ENCODE results near the gene CDC42BPA. TPM values are rescaled to one million over a fixed set of nuclear protein-coding genes. Genes with fewer than 3 reads are reported as not detected.
A peak's percentile ranks its signal among the peaks of the same experiment; 100 is the strongest.

CDC42BPA gene
- total and polyA plus RNA-seq, 2 experiments from 2014 or later = 28.6 to 39.1 TPM

GRCh38 chr1:227082999-227083746, 235.1 kb downstream of the CDC42BPA start:
- no peak overlapping the region for H2AFZ ChIP-seq
- H3K79me2 ChIP-seq (ENCODE audit: insufficient read depth) = no peaks in the 10 kb centered on the region
- H3F3A ChIP-seq (ENCODE audit: insufficient read depth) = no peaks in the 10 kb centered on the region
- H3K27me3 ChIP-seq (replicated peaks; ENCODE audit: insufficient read depth) = no peaks in the 10 kb centered on the region
- TF ChIP-seq EZH2 (IDR thresholded peaks at IDR 0.05; ENCODE audit: insufficient read depth, poor library complexity, severe bottlenecking) = no peak
- TF ChIP-seq EZH2phosphoT487 (IDR thresholded peaks at IDR 0.05; ENCODE audit: insufficient read depth, low read depth) = no peak
- no peak overlapping the region for H3K27ac ChIP-seq
- DNase-seq = no peak
- in situ Hi-C loops (cut with MboI) = no loop called here
- H3K4me2 ChIP-seq (ENCODE audit: unreplicated experiment) = no peak overlapping the region
- H3K4me1 ChIP-seq (ENCODE audit: insufficient read depth) = no peaks in the 10 kb centered on the region
- no peaks in the 10 kb centered on the region for H3K9me2 ChIP-seq (ENCODE audit: insufficient read depth)
- WGBS, 2 experiments (ENCODE audit: low coverage in 1 of 2, low lambda C conversion rate in 2 of 2, missing lambda C conversion rate in 2 of 2) = 89 to 92% methylated on average over 4 of the region's 4 CpGs
- H3K9me3 ChIP-seq (ENCODE audit: low read depth) = no peaks in the 10 kb centered on the region
- H3K36me3 ChIP-seq (ENCODE audit: low read depth) = peaks cover 44% of the 10 kb centered on the region
- no peaks in the 10 kb centered on the region for H4K20me1 ChIP-seq (ENCODE audit: insufficient read depth)
- H3K9ac ChIP-seq = no peak overlapping the region
- H3K4me3 ChIP-seq = no peak overlapping the region

- Histone ChIP-seq H3K4me2 (ENCODE audit: unreplicated experiment) (no peak overlapping the region), H3K4me1 (ENCODE audit: insufficient read depth) (0 out of 2 replicates have a peak, but pooled peaks cover 9% of the 10 kb centered on the region), H3K9me3 (ENCODE audit: low read depth) (no peaks in the 10 kb centered on the region), H3K9me2 (ENCODE audit: insufficient read depth) (no peaks in the 10 kb centered on the region), H3K4me3 (no peak overlapping the region), H4K20me1 (ENCODE audit: insufficient read depth) (no peaks in the 10 kb centered on the region), H3K27ac (no peak overlapping the region), H3K9ac (no peak overlapping the region), H2AFZ (no peak overlapping the region), H3F3A (ENCODE audit: insufficient read depth) (no peaks in the 10 kb centered on the region), H3K27me3 (replicated peaks; ENCODE audit: insufficient read depth) (no peaks in the 10 kb centered on the region), H3K79me2 (ENCODE audit: insufficient read depth) (no peaks in the 10 kb centered on the region), H3K36me3 (ENCODE audit: low read depth) (0 out of 2 replicates have a peak, but pooled peaks cover 9% of the 10 kb centered on the region)
- in situ Hi-C loops (cut with MboI) = no loop called here
- no peak for TF ChIP-seq EZH2 (IDR thresholded peaks at IDR 0.05; ENCODE audit: insufficient read depth, poor library complexity, severe bottlenecking)
- no peak for TF ChIP-seq EZH2phosphoT487 (IDR thresholded peaks at IDR 0.05; ENCODE audit: insufficient read depth, low read depth)
- no peak for DNase-seq
Measured at GRCh38 chr1:227077783-227078182, 240.5 kb downstream of the CDC42BPA start.

- H3K9me2 ChIP-seq (ENCODE audit: insufficient read depth) = no peaks in the 10 kb centered on the region
- H3K4me3 ChIP-seq = no peak overlapping the region
- H3K27me3 ChIP-seq (replicated peaks; ENCODE audit: insufficient read depth) = no peaks in the 10 kb centered on the region
- H3F3A ChIP-seq (ENCODE audit: insufficient read depth) = no peaks in the 10 kb centered on the region; the same call in 1 of the 2 replicates
- no peak for DNase-seq
- in situ Hi-C loops (cut with MboI) = no loop called here
- no peaks in the 10 kb centered on the region for H3K9me3 ChIP-seq (ENCODE audit: low read depth)
- no peak overlapping the region for H3K27ac ChIP-seq
- peaks cover 20% of the 10 kb centered on the region for H3K36me3 ChIP-seq (ENCODE audit: low read depth)
- TF ChIP-seq EZH2phosphoT487 (IDR thresholded peaks at IDR 0.05; ENCODE audit: insufficient read depth, low read depth) (no peak), EZH2 (IDR thresholded peaks at IDR 0.05; ENCODE audit: insufficient read depth, poor library complexity, severe bottlenecking) (no peak)
- 88 to 90% methylated on average over 4 of the region's 4 CpGs for WGBS, 2 experiments (ENCODE audit: low coverage in 1 of 2, low lambda C conversion rate in 2 of 2, missing lambda C conversion rate in 2 of 2)
- no peaks in the 10 kb centered on the region for H3K79me2 ChIP-seq (ENCODE audit: insufficient read depth)
- H3K9ac ChIP-seq = no peak overlapping the region
- H2AFZ ChIP-seq = no peak overlapping the region
- H3K4me2 ChIP-seq (ENCODE audit: unreplicated experiment) = no peak overlapping the region
- no peaks in the 10 kb centered on the region for H4K20me1 ChIP-seq (ENCODE audit: insufficient read depth)
- H3K4me1 ChIP-seq (ENCODE audit: insufficient read depth) = 0 out of 2 replicates have a peak, but pooled peaks cover 14% of the 10 kb centered on the region
Measured at GRCh38 chr1:227073786-227074185, 244.5 kb downstream of the CDC42BPA start.

GRCh38 chr1:227072991-227073390, 245.3 kb downstream of the CDC42BPA start:
- Histone ChIP-seq H3K27ac (no peak overlapping the region), H4K20me1 (ENCODE audit: insufficient read depth) (no peaks in the 10 kb centered on the region), H3K9ac (no peak overlapping the region), H3K36me3 (ENCODE audit: low read depth) (peaks cover 24% of the 10 kb centered on the region), H3K9me3 (ENCODE audit: low read depth) (no peaks in the 10 kb centered on the region), H3K9me2 (ENCODE audit: insufficient read depth) (no peaks in the 10 kb centered on the region), H3K4me2 (ENCODE audit: unreplicated experiment) (no peak overlapping the region), H3F3A (ENCODE audit: insufficient read depth) (no peaks in the 10 kb centered on the region; the same call in 1 of the 2 replicates), H3K4me1 (ENCODE audit: insufficient read depth) (0 out of 2 replicates have a peak, but pooled peaks cover 15% of the 10 kb centered on the region), H3K4me3 (no peak overlapping the region), H3K27me3 (replicated peaks; ENCODE audit: insufficient read depth) (no peaks in the 10 kb centered on the region), H3K79me2 (ENCODE audit: insufficient read depth) (no peaks in the 10 kb centered on the region), H2AFZ (no peak overlapping the region)
- in situ Hi-C loops (cut with MboI) = no loop called here
- TF ChIP-seq EZH2 (IDR thresholded peaks at IDR 0.05; ENCODE audit: insufficient read depth, poor library complexity, severe bottlenecking) (no peak), EZH2phosphoT487 (IDR thresholded peaks at IDR 0.05; ENCODE audit: insufficient read depth, low read depth) (no peak)
- DNase-seq = peak; percentile 72
- WGBS, 2 experiments (ENCODE audit: low coverage in 1 of 2, low lambda C conversion rate in 2 of 2, missing lambda C conversion rate in 2 of 2) = 61 to 63% methylated on average over 2 of the region's 2 CpGs

All from GM23248 (cell line).